Testis (tissue), 3 donors: Measurements from ENCODE around the gene PFDN2. TPM values are rescaled to one million over a fixed set of nuclear protein-coding genes. Genes with fewer than 3 reads are reported as not detected.

ENCODE experiments used
- DNase-seq: peaks from one replicate; pipeline ENCODE4 v3.0.0-alpha.2; 2019
- H3K27ac ChIP-seq, 2 donors: fragments of 200-600 bp; sonication (generic); one replicate each; pipeline ENCODE4 v1.5.1; 2019
- H3K27me3 ChIP-seq: fragments of 200-600 bp; sonication (generic); one replicate; pipeline ENCODE4 v1.5.1; 2019
- H3K36me3 ChIP-seq: fragments of 200-600 bp; sonication (generic); one replicate; pipeline ENCODE4 v1.5.1; 2017; ENCODE audit warnings: low read depth; ENCODE audit errors: missing control alignments
- H3K4me1 ChIP-seq: fragments of 200-600 bp; sonication (generic); one replicate; pipeline ENCODE4 v1.5.1; 2019
- H3K4me3 ChIP-seq, 2 donors: fragments of 200-600 bp; sonication (generic); one replicate each; pipeline ENCODE4 v1.5.1; 2017 to 2019
- H3K9me3 ChIP-seq: fragments of 200-600 bp; sonication (generic); one replicate; pipeline ENCODE4 v1.5.1; 2017
- CTCF ChIP-seq, 3 experiments: fragments of 450-650 bp in 2 of 3; fragments of 200-600 bp in 1 of 3; sonication (generic) in 1 of 3; IDR thresholded peaks; one replicate each; pipeline ENCODE4 v1.5.1; 2016 to 2019; ENCODE audit warnings: antibody characterized with exemption in 3 of 3, mild to moderate bottlenecking in 2 of 3, moderate library complexity in 1 of 3
- POLR2A ChIP-seq: fragments of 450-650 bp; IDR thresholded peaks from one replicate; pipeline ENCODE4 v1.6.1; 2017; ENCODE audit warnings: antibody characterized with exemption, mild to moderate bottlenecking, moderate library complexity
- WGBS, 2 donors: methylation state at CpG; one replicate each; pipeline ENCODE4 v1.1.5; 2018; 5-methylcytosine and 5-hydroxymethylcytosine counted together
- intact Hi-C: fragments of 100-400 bp; cut with DNase I; formaldehyde crosslinking; loops from one replicate; pipeline ENCODE4 v1.15.1; 2023; ENCODE audit warnings: low total_unique reads
- polyA plus RNA-seq: library from polyadenylated mRNA; stranded (reverse); fragments of 350-450 nt; fragmentation: Illumina TruSeq; extraction: RNeasy Lipid Tissue Mini Kit (QIAGEN cat#74804); gene quantifications from one replicate; pipeline ENCODE4 v1.2.3, GENCODE V29; 2014; ENCODE audit warnings: low read depth, low replicate concordance; ENCODE audit not compliant: insufficient read depth
- small RNA-seq, 2 donors: library from RNA; depleted of rRNA; stranded (forward); fragments of <200 nt; gene quantifications; one replicate each; pipeline ENCODE3, GENCODE V24; 2016
- total RNA-seq, 2 donors: library from RNA; depleted of rRNA; stranded (reverse); fragments of >200 nt; gene quantifications; one replicate each; pipeline ENCODE4 v1.2.3, GENCODE V29; 2016

Gene PFDN2
- total and polyA plus RNA-seq, 3 donors from 2014 or later: 76.8 to 96.3 (median 88.6) TPM

- H3K36me3 ChIP-seq: no peaks in the 10 kb centered on the region
- no peak for TF ChIP-seq POLR2A
- peak in 1 of 3 experiments; percentile 17 for TF ChIP-seq CTCF (IDR thresholded peaks at IDR 0.05)
- H3K4me3 ChIP-seq: no peak overlapping the region
- no peaks in the 10 kb centered on the region for H3K4me1 ChIP-seq
- no peaks in the 10 kb centered on the region for H3K27me3 ChIP-seq
- intact Hi-C loops: no loop called here
- 81 to 93% methylated on average over 7 of the region's 7 CpGs for WGBS, 2 donors
- no peaks in the 10 kb centered on the region for H3K9me3 ChIP-seq
- H3K27ac ChIP-seq: no peak overlapping the region
- DNase-seq: no peak
Measured at GRCh38 chr1:161054805-161055204, 63.0 kb downstream of the PFDN2 start.

GRCh38 chr1:161054232-161054631 lies 63.6 kb downstream of the PFDN2 start:
- no peaks in the 10 kb centered on the region for H3K36me3 ChIP-seq
- no peaks in the 10 kb centered on the region for H3K27me3 ChIP-seq
- H3K27ac ChIP-seq: no peak overlapping the region
- TF ChIP-seq CTCF (IDR thresholded peaks at IDR 0.05): no peak
- TF ChIP-seq POLR2A: no peak
- DNase-seq: no peak
- WGBS, 2 donors: 76 to 92% methylated on average over 2 to 4 of the region's 4 CpGs
- no peaks in the 10 kb centered on the region for H3K9me3 ChIP-seq
- H3K4me1 ChIP-seq: no peaks in the 10 kb centered on the region
- intact Hi-C loops: no loop called here
- H3K4me3 ChIP-seq: no peak overlapping the region

- DNase-seq: no peak
- no peak overlapping the region for H3K27ac ChIP-seq
- WGBS, 2 donors: 68 to 83% methylated on average over 3 of the region's 3 CpGs
Measured at GRCh38 chr1:161052899-161053298, 64.9 kb downstream of the PFDN2 start.

GRCh38 chr1:161051219-161051618 lies 66.6 kb downstream of the PFDN2 start:
- intact Hi-C loops: no loop called here
- TF ChIP-seq POLR2A: no peak
- TF ChIP-seq CTCF (IDR thresholded peaks at IDR 0.05): no peak
- Histone ChIP-seq H3K4me3 (no peak overlapping the region), H3K4me1 (no peaks in the 10 kb centered on the region), H3K36me3 (no peaks in the 10 kb centered on the region), H3K27ac (no peak overlapping the region), H3K9me3 (no peaks in the 10 kb centered on the region), H3K27me3 (no peaks in the 10 kb centered on the region)
- WGBS, 2 donors: 90 to 95% methylated on average over 7 to 10 of the region's 10 CpGs
- DNase-seq: no peak

More at GRCh38 chr1:161052899-161053298, 64.9 kb downstream of the PFDN2 start:
- Histone ChIP-seq H3K27me3 (no peaks in the 10 kb centered on the region), H3K9me3 (no peaks in the 10 kb centered on the region), H3K4me3 (no peak overlapping the region), H3K4me1 (no peaks in the 10 kb centered on the region), H3K36me3 (no peaks in the 10 kb centered on the region)
- TF ChIP-seq POLR2A (no peak), CTCF (IDR thresholded peaks at IDR 0.05) (no peak)
- intact Hi-C loops: no loop called here

Small RNAs within 50 kb of the gene (small RNA-seq; reads per million reads assigned to genes)
- gene RF01225: 0 reads per million in 2 donors

Other genes with a start within 250 kb of the PFDN2 start
- 1 to 10 TPM; 2.3 to 8.8 TPM for gene ITLN1, start 232.9 kb downstream of the PFDN2 start, total RNA-seq
- 45.8 TPM for gene ITLN1, start 232.9 kb downstream of the PFDN2 start, polyA plus RNA-seq
- 1 to 10 TPM in 1 of 2 donors, not detected in 1; 6.4 TPM for gene ITLN2, start 163.2 kb downstream of the PFDN2 start, total RNA-seq
- gene ITLN2, start 163.2 kb downstream of the PFDN2 start, polyA plus RNA-seq: 1.5 TPM
- gene F11R, start 96.9 kb downstream of the PFDN2 start, total RNA-seq: 10 to 100 TPM; 34.5 to 38.3 TPM
- gene F11R, start 96.9 kb downstream of the PFDN2 start, polyA plus RNA-seq: 54.0 TPM
- gene TSTD1, start 79.1 kb downstream of the PFDN2 start, total RNA-seq: 100 to 1,000 TPM; 100 to 103 TPM
- gene TSTD1, start 79.1 kb downstream of the PFDN2 start, polyA plus RNA-seq: 52.2 TPM
- gene USF1, start 72.1 kb downstream of the PFDN2 start, total RNA-seq: 10 to 100 TPM; 50.8 to 61.9 TPM
- 38.8 TPM for gene USF1, start 72.1 kb downstream of the PFDN2 start, polyA plus RNA-seq
- gene ARHGAP30, start 48.1 kb downstream of the PFDN2 start, total RNA-seq: 1 to 10 TPM in 1 of 2 donors, under 1 TPM in 1; 0.79 to 1.6 TPM
- 5.4 TPM for gene ARHGAP30, start 48.1 kb downstream of the PFDN2 start, polyA plus RNA-seq
- gene NECTIN4, start 28.5 kb downstream of the PFDN2 start, total RNA-seq: 1 to 10 TPM in 1 of 2 donors, under 1 TPM in 1; 0.63 to 1.2 TPM
- 1.3 TPM for gene NECTIN4, start 28.5 kb downstream of the PFDN2 start, polyA plus RNA-seq
- 10 to 100 TPM; 55.8 to 57.2 TPM for gene KLHDC9, start 19.7 kb downstream of the PFDN2 start, total RNA-seq
- 144 TPM for gene KLHDC9, start 19.7 kb downstream of the PFDN2 start, polyA plus RNA-seq
- gene NIT1, start 68 bp upstream of the PFDN2 start, total RNA-seq: 10 to 100 TPM; 44.8 to 51.1 TPM
- gene NIT1, start 68 bp upstream of the PFDN2 start, polyA plus RNA-seq: 51.1 TPM
- 10 to 100 TPM; 53.8 to 54.0 TPM for gene DEDD, start 14.6 kb upstream of the PFDN2 start, total RNA-seq
- 92.7 TPM for gene DEDD, start 14.6 kb upstream of the PFDN2 start, polyA plus RNA-seq
- 10 to 100 TPM; 36.9 to 68.3 TPM for gene UFC1, start 35.9 kb upstream of the PFDN2 start, total RNA-seq
- gene UFC1, start 35.9 kb upstream of the PFDN2 start, polyA plus RNA-seq: 129 TPM
- 10 to 100 TPM; 49.5 to 51.2 TPM for gene USP21, start 41.5 kb upstream of the PFDN2 start, total RNA-seq
- 45.6 TPM for gene USP21, start 41.5 kb upstream of the PFDN2 start, polyA plus RNA-seq
- gene PPOX, start 48.4 kb upstream of the PFDN2 start, total RNA-seq: 10 to 100 TPM; 19.5 to 24.8 TPM
- 20.5 TPM for gene PPOX, start 48.4 kb upstream of the PFDN2 start, polyA plus RNA-seq
- 10 to 100 TPM; 46.3 to 62.2 TPM for gene B4GALT3, start 59.5 kb upstream of the PFDN2 start, total RNA-seq
- gene B4GALT3, start 59.5 kb upstream of the PFDN2 start, polyA plus RNA-seq: 56.2 TPM
- 1 to 10 TPM; 2.4 to 3.2 TPM for gene ADAMTS4, start 81.0 kb upstream of the PFDN2 start, total RNA-seq
- gene ADAMTS4, start 81.0 kb upstream of the PFDN2 start, polyA plus RNA-seq: 2.7 TPM
- 100 to 1,000 TPM; 117 to 129 TPM for gene NDUFS2, start 84.3 kb upstream of the PFDN2 start, total RNA-seq
- gene NDUFS2, start 84.3 kb upstream of the PFDN2 start, polyA plus RNA-seq: 82.9 TPM
- gene FCER1G, start 97.3 kb upstream of the PFDN2 start, total RNA-seq: 10 to 100 TPM in 1 of 2 donors, 1 to 10 TPM in 1; 2.1 to 13.3 TPM
- gene FCER1G, start 97.3 kb upstream of the PFDN2 start, polyA plus RNA-seq: 60.9 TPM
- gene APOA2, start 105.6 kb upstream of the PFDN2 start, total RNA-seq: not detected
- 1.6 TPM for gene APOA2, start 105.6 kb upstream of the PFDN2 start, polyA plus RNA-seq
- 1 to 10 TPM; 4.7 to 6.0 TPM for gene TOMM40L, start 108.0 kb upstream of the PFDN2 start, total RNA-seq
- gene TOMM40L, start 108.0 kb upstream of the PFDN2 start, polyA plus RNA-seq: 7.5 TPM
- gene NR1I3, start 120.2 kb upstream of the PFDN2 start, total RNA-seq: under 1 TPM; 0.31 to 0.68 TPM
- gene NR1I3, start 120.2 kb upstream of the PFDN2 start, polyA plus RNA-seq: 0.57 TPM
- gene PCP4L1, start 140.7 kb upstream of the PFDN2 start, total RNA-seq: 1 to 10 TPM in 1 of 2 donors, under 1 TPM in 1; 0.79 to 3.0 TPM
- 4.3 TPM for gene PCP4L1, start 140.7 kb upstream of the PFDN2 start, polyA plus RNA-seq
- 1 to 10 TPM; 2.3 to 4.2 TPM for gene MPZ, start 191.9 kb upstream of the PFDN2 start, total RNA-seq
- 4.7 TPM for gene MPZ, start 191.9 kb upstream of the PFDN2 start, polyA plus RNA-seq
- gene SDHC, start 196.3 kb upstream of the PFDN2 start, total RNA-seq: 10 to 100 TPM; 55.3 to 84.2 TPM
- 188 TPM for gene SDHC, start 196.3 kb upstream of the PFDN2 start, polyA plus RNA-seq
- 10 to 100 TPM in 1 of 2 donors, 1 to 10 TPM in 1; 3.8 to 13.9 TPM for gene CFAP126, start 249.8 kb upstream of the PFDN2 start, total RNA-seq
- gene CFAP126, start 249.8 kb upstream of the PFDN2 start, polyA plus RNA-seq: 45.4 TPM